Measurements from ENCODE around the gene TAS2R60.
"Not testable (repeated sequence)": the region's sequence is repeated elsewhere in the genome, so short reads cannot be mapped to it uniquely, and the experiment has no call there.

Gene TAS2R60, protein sequence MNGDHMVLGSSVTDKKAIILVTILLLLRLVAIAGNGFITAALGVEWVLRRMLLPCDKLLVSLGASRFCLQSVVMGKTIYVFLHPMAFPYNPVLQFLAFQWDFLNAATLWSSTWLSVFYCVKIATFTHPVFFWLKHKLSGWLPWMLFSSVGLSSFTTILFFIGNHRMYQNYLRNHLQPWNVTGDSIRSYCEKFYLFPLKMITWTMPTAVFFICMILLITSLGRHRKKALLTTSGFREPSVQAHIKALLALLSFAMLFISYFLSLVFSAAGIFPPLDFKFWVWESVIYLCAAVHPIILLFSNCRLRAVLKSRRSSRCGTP

DNA sequence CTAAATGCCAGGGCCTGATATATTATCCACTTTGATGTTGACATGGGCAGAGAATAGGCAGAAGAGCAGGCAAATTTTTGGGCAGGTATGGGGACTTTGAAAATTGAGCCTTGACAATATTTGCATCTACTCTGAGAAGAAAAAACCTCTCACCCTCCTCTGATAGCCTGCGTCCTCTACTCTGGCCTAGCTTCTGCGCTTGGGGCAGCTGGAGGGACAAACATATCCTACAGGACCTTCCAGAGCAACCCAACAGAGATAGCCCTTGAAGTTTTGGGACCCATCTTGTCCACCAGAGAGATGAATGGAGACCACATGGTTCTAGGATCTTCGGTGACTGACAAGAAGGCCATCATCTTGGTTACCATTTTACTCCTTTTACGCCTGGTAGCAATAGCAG lies at the start of gene TAS2R60:
TAS2R60 (plus strand) TSS at position 301 of the 400 bp plus-strand sequence; CDS start at position 301, 0 bp downstream.
- no peak for DNase-seq (ENCODE audit: low read depth in 1 of 2, low spot score in 1 of 2)

DNA sequence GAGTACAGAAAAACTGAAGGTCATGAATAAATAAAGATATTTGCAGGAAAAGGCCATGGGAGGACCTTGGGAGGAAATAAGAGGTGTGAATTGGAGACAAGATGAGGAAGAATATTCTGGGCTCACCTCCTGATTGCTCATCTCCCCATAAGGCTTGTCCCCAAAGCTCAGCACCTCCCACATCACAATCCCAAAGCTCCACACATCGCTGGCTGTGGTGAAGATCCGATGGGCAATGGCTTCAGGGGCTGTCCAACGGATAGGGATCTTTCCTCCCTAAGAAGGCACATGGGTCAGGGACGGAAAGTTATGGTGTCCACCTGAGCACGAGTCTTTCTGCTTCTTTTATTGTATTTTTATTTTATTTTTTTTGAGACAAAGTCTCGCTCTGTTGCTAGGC lies 49.2 kb upstream of the TAS2R60 start:
- no peak for DNase-seq (ENCODE audit: low read depth in 1 of 2, low spot score in 1 of 2)

DNA sequence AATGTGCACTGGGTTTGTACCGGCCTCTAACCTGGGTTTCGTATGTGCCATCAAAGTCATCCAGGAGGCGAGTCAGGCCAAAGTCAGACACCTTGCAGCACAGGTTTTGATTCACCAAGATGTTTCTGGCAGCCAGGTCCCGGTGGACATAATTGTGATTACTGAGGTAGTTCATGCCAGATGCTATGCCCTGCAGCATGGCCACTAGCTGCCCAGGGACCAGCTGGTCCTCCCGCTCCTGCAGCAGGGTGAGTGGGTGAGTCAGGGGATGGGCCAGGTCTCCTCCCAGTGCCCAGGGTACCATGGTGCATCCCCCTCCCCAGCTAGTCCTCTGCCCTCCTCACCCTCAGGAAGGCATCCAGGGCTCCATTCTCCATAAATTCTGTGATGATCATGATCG lies 48.5 kb upstream of the TAS2R60 start:
- DNase-seq (ENCODE audit: low read depth in 1 of 2, low spot score in 1 of 2), result no peak

DNA sequence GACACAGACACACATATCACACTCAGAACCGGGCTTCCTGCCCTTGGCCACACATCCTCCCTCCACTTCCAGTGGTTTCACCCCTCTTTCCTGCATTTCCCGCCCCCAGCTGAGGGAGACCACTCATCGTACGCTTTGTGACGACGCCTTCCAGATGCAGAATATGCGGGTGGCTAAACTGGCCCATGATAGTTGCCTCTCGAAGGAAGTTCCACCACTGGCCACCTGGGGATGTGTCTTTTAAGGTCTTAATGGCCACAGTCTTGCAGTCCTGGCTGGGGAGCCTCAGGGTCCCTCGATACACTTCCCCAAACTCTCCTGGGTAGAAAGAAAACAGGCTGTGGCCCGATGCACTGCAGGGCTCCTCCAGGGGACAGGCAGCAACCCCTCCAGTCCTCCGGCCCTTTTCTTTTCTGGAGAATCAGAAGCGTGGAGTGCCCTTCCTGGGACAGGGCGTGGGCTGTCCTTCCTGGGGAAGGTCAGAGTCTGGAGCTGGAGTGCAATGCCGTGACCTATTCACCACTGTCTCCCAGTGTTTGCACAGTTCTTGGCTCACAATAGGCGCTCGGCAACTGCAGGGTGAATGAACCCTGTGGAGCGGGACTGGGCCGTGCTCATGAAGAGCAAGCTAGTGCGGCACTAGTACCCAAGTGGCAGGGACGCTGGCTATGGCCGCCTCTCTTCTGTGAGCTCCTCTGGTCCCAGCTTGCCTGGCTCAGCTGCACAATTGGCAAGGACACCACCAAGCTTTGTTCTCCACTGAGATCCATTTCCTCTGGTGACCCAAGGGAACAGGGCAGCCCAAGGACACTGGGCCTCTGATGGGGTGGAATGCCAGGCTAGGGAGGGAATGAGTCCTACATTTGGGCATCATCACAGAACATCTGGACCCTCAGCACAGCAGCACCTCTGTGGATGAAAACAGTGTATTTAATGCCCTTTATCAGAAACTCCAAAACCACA lies 47.8 kb upstream of the TAS2R60 start:
- DNase-seq (ENCODE audit: low read depth in 1 of 2, low spot score in 1 of 2), result no peak

DNA sequence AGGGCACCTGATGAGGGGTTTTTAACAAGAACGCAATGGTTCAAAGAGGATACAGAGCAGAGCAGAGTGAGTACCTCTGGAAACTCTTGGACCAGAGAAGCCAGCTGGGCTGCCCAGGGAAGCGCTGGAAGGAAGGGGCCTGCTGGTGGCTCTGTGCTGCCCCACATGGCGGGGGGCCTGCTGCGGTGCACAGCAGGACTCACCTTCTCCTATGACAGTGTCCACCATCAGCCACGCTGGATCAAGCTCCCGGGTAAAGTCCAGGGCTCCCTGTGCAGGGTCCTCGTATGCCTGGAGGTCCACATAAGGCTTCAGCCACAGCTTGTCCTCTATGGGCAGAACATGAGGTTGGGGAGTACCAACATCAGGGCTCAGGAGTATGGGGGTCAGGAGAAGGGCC lies 47.1 kb upstream of the TAS2R60 start:
- DNase-seq (ENCODE audit: low read depth in 1 of 2, low spot score in 1 of 2), result no peak

DNA sequence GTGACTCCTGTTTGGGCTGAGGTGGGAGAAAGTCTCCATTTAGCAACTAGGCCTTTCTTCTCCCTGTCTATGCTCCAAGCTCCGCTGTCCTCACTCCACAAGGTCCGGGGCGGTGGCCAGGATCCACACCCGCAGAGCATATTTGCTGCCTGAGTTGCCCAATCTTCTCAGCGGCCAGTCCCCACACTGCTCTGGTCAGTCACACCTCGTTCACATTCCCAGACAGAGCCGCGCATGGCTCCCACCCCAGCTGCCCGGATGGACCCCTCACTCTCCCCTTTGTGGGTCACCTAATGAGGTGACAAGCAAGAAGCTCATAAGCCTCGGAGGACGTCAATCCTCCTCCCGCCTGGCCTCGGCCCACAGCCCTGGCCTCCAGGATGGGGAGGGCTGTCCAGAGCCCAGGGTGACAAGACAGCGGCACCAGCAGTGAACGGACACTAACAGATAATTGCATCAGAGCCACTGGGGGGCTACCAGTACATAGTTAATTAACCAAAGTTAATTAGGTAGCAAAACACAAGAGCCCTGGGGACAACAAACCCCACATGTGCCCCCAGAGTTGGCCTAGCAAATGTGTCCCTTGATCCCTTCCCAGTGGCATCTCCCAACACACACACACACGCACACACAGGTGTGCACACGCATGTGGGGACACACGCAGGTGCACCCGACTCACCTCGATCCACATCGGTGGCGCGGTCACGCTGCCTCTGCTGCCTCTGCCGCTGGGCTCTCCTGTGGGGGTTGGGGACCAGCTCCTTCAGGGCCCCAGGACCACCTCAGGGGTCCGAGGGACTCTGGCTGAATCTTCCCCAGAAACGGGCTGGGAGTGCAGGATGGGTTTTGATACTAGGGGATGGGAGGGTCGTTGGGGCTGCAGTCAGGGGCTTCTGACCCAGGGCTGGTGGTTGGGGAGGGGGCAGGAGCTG lies 46.4 kb upstream of the TAS2R60 start:
- no peak for DNase-seq (ENCODE audit: low read depth in 1 of 2, low spot score in 1 of 2)

DNA sequence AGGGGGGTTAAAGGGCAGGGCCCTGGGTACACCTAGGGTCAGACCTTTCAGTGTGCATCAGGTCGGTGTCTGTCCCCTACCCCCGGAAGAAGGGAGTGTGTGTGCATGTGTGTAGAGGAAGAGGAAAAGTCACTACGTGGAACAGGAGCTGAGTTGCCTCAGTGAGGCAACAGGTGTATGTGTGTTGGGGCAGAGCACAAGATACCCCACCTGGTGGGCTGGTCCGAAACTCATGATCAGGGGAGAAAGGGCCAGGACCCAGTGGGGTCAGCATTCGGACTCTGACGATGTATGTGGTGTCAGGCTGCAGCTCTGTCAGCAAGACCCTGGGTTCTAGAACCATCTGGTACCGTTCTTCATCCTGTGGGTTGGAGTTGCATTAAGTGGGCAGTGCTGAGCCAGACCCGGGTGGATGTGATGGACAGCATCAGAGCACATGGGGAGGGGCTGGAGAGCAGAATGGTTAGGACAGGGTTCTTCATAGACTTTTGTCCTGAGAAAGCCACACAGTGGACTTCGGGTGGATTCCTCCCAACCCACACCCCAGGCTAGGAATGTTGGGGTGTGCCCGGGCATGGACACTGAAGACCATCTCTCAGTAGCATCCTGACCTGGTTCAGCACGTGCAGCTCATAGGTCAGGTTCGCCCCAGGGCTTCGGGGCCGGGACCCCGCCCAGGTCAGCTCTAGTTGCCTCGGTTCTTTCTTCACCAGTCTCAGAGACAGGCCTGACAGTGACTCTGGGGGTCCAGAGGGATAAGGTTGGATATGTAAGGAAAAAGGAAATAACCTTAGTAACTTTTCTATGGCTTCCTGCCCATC lies 45.3 kb upstream of the TAS2R60 start:
- DNase-seq (ENCODE audit: low read depth in 1 of 2, low spot score in 1 of 2), result no peak

DNA sequence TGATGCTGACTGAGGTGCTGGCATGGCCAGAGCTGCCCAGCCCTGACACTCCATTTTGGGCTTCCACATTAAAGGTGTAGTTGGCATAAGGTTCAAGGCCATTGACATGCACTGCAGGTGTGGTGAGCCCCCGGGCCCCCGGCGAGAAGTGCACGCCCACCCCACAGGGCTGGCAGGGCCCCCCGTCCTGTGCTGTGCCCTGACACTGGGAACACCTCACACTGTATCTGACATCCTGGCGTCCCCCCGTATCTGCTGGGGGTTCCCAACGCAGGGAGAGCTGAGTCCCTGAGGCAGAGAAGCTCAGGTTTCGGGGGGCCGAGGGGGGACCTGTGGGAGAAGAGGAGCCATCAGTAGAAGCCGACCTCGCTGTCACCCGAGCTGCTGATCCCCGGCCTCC lies 44.6 kb upstream of the TAS2R60 start:
- no peak for DNase-seq (ENCODE audit: low read depth in 1 of 2, low spot score in 1 of 2)

DNA sequence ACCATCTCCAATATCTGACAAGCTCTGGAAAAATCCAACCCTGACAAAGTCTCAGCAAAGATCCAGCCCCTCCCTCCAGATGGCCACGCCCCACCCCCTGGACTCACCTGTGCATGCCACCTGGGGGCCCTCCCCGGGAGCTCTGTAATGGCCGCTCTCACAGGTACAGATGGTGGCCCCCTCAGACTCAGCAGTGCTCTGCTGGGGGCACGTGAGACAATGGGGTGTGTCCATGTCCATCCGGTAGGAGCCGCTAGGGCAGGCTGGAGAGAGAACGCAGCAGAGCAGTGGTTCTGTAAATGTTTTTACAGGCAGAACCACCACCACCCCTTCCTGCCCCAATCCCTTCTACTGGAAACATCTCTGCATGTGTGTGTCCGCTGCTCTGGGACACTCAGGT lies 44.1 kb upstream of the TAS2R60 start:
- DNase-seq (ENCODE audit: low read depth in 1 of 2, low spot score in 1 of 2), result no peak

DNA sequence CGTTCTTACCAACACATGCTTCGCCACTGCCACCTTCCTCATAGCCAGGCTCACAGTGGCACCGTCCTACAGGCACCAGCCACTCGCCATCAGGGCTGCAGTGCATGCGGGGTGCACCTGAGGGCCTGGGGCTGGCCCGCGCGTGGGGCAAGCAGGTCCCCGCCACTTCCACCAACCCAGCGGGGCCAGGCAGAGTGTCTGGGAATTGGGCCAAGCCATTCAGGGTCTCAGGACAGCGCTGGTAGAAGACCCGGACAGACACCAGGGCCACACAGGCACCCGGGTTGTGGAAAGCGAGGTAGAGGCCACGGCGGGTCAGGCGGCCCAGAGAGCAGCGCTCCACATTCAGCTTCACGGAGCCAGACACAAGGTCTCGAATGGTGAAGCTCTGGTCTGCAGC lies 43.6 kb upstream of the TAS2R60 start:
- DNase-seq (ENCODE audit: low read depth in 1 of 2, low spot score in 1 of 2), result no peak

DNA sequence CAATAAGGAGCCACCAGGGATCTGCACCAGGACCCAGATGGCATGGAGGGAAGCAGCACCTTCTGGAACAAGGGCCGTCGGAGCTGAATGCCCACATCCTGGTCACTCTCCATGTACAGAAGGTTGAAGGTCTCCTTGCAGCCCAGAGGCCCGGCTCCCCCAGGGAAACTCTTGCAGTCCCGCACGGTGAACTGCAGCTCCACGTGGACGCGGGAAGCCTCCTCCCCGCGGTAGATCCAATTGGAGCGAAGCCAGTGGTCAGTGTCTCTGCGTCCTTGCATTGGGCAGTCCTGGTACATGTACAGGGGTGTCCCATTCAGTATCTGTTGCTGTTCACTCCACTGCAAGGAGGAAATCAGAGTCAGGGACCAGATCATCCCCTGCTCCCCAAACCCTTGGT lies 42.0 kb upstream of the TAS2R60 start:
- DNase-seq (ENCODE audit: low read depth in 1 of 2, low spot score in 1 of 2), result no peak

DNA sequence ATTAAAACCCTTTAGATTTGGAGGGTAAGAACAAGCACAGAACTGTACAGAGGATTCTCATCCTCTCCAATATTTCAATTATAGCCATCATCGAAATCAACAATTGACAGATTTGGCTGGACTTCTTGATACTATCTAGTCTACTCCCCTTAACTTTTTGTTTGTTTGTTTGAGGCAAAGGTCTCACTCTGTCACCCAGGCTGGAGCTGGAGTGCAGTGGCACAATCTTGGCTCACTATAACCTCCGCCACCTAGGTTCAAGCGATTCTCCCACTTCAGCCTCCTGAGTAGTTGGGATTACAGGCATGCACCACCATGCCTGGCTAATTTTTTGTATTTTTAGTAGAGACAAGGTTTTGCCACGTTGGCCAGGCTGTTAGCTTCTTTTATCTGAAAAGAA lies 41.0 kb upstream of the TAS2R60 start:
- not testable (repeated sequence) for DNase-seq (ENCODE audit: low read depth in 1 of 2, low spot score in 1 of 2)

DNA sequence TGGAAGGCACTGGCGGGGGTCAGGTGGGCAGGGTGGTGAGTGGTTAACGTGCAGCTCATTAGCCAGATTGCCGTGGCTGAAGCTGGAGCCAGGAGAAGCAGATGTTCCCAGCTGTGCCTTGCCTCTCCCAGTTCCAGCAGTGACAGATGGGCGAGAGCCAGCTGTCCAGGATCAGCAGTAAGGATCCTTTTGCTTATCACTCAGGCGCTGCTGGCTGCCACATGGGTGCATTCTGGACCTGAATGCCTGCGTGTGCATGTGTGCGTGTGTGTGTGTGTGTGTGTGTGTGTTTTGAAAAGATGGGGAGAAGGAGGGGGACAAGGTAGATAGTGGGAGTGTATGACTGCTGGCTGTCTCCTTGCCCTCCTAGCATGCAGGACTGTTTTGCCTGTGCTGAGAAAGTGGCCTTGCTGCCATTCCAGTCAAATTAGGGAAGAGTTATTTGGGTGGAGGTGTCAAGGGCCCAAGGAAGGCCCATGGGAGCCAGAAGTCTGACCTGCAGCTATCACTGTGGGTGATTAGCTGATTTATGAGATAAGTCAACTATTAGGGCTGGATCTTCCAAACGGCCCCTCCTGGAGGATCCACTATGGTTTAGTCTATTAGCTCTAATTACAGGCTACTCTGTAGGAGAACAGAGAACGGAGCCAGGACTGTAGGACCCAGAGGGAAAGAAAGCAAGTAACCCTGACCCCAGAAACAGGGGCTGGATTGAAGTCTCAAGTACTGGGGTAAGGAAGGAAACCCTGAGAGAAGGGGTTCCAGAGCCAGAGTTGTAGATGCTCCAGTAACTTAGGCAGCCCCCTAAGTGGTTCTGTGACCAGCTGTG lies 37.9 kb upstream of the TAS2R60 start:
- DNase-seq (ENCODE audit: low read depth in 1 of 2, low spot score in 1 of 2), result no peak

DNA sequence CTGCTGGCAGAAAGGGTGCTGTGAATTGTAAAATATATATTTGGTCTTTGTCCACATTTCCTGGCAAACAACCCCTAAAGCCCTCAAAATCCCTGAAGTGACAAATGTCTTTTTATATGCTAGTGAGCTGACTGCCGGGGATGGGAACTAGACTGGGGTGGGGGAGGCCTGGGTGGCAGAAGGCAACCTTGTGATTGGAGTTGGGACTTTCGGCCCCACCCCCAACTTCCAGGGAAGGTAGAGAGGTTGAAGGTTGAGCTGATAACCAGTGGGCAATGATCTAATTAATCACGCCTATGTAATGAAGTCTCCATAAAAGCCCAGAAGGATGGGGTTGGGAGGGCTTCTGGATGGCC lies 37.3 kb upstream of the TAS2R60 start:
- no peak for DNase-seq (ENCODE audit: low read depth in 1 of 2, low spot score in 1 of 2)

DNA sequence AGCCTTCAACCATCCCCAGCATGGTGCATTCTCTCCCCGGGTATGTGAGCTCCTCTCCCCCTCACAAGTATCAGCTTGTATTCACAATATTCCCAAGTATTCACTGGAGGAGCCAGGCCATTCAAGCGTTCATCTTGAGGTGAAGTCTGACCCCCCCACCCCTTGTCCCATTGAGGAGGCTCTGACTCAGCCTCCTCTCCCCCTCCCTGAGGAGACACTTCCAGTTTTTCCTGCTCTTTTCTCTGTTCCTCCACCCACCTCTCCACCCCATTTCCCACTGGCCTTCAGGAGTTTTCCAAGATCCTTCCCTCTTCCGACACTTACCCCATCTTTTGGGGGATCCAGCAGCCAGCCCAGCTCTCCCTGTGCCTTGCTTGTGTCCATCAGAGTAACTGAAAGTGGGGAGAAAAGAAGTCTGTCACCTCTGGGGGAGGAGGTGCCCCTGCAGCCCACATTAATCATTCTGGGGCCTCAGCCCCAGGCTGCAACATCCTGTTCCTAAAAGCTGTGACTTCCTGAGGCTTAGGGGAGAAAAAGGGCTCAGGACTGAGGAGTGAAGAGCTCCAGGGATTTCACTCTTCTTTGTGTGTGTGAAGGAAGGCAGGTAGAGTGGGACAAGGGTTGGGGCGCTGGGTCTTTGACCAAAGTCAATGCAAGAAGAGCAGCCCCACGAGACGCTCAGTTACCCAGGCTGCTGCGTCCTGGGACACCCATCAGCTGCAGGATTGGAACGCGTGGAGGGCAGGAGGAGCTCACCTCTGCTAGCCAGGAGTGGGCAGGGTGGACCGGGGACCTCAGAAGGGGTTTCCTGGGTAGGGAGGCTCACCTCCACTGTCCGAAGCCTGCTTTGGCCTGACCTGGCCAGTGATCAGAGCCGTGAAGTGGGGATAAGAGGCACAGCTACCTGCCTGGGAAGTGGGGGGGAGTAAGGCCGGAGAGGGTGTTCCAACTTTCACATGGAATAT lies 35.7 kb upstream of the TAS2R60 start:
- DNase-seq (ENCODE audit: low read depth in 1 of 2, low spot score in 1 of 2), result no peak

DNA sequence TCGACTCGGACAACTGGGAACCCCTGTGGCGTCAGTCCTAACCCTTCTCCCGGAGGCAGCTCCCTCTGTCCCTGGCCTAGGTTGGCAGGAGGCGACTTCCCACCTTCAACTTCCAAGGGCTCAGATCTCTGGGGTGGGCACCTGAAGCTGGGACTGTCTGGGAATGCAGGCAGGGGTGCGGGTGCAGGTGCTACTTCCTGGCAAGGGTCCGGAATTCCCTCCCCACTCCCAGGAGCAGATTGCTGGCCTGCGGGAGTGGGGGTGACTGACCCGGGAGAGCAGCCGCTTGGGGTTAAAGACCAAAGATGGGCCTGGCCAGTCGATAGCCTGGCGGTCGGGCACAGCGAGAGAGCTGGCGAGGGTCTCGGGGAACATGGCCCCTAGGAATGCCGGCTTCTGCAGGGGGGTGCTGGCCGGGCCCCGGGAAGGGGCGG lies 35.0 kb upstream of the TAS2R60 start:
- DNase-seq (ENCODE audit: low read depth in 1 of 2, low spot score in 1 of 2), result no peak

DNA sequence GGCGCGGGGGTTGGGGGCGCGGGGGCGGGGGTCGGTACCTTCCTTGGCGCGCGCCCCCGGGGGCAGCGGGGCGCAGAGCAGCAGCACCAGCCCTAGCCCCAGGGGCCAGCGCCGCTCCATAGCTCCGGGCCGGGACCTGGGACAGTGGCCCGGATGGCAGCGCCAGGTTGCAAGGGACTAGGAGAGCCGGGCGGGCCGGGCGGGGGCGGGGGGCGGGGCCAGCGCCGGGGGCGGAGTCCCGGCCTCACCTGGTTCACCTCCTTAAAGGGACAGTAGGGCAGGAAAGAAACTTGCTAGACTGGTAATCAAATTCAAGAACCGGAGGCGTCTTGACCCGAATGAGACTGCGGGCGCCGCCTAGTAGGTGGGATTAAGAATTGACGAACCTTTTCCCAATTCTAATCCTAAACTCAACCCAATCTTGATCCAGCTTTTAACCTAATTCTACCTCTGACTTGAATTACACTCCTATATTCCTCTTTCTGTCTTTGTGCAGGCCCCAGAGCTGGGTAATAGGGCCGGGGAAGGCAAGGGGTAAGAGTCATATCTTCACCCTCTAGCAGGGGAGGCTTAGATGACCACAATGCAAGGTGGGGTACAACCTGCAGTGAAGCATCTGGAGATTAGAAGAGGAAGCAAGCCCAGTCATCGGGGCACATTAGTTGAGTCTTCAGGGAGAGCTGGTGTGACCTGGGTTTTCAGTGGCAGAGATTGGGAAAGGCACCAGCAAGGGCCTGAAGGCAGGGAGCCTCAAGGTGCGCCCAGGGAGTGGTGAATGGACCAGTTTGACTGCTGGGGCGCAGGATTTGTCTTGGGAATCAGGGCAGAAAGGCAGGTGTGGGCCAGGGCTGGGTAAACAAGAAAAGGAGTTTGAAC lies 34.3 kb upstream of the TAS2R60 start, which contains the start of gene EPHA1:
EPHA1 (minus strand) TSS at position 171 of the 876 bp plus-strand sequence; CDS start at position 120, 51 bp downstream.
- peak; percentile 18 to 27 for DNase-seq (ENCODE audit: low read depth in 1 of 2, low spot score in 1 of 2)
